Measurements from ENCODE around the gene ARRB1.

The ARRB1 gene

DNA sequence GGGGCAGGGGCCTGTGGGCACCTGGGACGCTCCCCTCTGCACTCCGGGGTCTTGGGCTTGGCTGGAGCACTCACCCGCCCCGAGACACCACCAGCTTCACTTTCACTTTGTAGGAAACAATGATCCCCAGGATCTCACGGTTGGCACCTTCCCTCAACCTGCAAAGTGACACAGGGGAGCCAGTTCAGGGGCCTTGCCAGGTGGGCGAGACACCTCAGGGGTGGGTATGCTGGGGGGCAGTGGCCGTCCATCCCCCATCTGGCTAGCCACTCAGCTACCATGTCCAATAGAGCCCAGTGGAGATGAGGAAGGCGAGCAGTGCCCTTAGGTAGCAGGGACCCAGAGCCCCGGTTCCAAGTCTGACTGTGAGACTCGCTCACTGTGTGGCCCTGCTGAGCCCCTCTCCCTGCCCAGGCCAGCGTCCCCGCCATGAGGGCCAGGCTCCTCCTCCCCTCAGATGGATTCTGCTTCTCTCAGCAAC is 78.6 kb downstream of the ARRB1 start:
- no peak for DNase-seq

DNA sequence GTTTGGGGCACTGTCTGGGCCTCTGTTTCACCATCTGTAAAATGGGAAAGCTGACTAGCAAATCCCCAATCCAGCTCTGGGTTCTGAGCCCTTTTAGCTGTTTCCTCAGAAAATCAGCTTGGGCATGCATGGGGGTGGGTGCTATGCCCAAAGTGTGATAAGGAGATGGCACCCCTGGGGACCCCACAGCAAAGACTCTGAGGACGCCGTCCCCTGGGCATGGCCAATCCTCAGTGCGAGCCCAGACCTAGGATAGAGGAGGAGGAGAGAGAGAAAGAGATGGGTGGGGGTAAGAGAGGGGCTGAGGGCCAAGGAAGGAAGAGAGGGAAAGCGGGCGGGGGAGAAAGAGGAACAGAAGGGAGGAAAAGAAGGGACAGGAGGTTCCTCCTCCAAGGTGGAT is 79.1 kb downstream of the ARRB1 start:
- DNase-seq: no peak

DNA sequence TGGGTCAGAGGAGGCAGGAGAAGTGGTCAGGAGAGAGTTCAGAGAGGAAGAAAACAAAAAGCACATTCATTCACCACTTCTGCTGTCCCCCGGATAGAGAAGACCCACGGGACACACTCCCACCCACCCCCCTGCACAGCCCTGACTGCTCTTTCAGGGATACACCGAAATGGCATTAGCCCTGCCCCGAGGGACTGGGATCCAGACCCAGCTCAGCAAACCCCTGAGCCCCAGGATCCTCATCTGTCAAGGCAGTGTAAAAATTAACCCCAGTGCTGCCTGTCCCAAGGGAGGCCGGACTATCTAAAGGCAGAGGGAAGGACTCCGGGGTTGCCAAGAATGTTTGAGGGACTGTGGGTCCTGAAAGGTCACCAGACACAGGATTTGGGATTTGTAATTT is 79.7 kb downstream of the ARRB1 start:
- DNase-seq: no peak

DNA sequence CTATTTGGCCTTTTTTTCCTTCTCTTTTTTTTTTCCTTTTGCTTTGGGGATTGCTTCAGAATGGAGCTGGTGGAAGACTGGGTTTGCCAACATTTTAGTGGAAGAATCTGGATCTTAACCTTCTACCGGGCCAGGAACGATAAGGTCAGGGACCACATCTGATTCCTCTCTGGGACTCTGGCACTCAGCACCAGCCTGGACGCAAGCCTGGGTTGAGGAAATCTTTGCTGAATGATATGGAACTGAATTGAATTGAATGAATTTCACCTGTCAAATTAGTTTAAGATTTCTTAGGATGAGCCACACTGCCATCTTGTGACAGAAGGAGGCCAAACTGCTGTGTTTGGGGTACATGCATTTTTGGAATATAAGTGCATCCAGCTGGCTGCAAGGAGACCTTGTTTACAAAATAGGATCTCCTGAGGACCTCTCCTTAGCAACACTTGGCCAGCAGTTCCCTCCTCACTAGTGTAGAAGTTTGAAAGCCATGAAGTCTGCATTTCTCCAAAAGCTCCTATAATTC is 80.5 kb downstream of the ARRB1 start:
- no peak for DNase-seq

DNA sequence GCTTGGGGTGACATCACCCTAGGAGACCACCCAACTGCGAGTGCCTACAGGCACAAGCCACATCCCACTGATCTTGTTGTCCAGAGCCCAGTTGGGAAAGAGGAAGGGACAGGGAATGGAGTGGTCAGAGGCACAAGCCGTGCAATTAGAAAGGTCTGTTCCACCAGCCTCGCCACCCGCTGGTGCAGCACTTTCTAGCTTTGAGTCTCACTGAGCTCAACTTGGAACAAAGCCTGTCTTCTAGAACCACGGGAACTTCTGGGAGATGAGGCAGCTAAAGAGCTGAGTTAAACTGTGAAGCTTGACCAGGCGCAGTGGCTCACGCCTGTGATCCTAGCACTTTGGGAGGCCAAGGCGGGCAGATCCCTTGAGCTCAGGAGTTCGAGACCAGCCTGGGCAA is 81.6 kb downstream of the ARRB1 start:
- no peak for DNase-seq

DNA sequence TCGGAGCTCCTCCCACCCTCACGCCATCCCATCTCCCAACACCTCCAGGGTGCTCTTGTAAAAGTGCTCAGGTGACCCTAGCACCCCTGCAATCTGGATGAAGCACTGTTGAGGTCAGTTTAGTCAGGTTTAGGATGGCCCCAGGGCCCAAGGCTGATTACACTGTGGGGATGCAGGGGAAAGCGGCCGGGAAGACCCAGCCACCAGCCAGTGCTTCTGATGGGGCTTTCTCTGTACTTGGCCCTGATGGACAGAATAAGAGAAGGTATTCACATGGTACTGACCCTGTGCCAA is 82.1 kb downstream of the ARRB1 start:
- DNase-seq: no peak

DNA sequence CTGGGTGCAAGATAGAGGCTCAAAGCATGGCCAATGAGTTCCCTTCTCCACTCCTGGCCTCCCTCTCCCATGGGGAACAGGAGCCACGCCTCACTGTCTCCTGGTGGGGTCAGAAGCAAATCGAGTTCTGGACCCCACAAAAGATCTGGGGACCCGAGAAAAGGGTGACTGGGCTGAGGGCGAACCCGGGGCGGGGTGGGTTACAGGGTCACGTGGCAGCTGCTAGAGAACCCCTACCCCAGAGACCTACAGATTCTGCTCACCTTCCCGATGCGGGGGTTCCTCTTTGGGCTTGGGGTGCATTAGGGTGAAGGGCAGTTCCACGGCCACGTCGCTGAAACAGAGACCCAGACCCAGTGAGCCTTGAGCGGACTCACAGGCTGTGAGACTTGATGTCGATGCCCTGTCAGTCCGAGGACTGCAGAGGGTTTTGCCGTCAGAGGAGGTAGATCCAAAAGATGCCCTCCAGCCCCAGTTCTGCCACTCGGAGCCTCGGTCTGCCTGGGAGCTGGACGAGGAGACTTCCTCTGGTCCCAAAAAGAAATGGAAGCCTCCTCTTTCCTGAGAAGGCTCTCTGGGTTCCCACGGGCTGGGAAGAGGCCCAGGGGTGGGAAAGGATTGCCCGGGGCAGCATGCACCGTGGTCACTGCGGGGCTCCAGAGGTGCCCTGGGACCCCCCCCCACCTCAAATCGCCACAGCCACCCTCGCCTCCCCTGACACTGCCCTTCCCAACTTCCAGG is 82.7 kb downstream of the ARRB1 start:
- DNase-seq: no peak

DNA sequence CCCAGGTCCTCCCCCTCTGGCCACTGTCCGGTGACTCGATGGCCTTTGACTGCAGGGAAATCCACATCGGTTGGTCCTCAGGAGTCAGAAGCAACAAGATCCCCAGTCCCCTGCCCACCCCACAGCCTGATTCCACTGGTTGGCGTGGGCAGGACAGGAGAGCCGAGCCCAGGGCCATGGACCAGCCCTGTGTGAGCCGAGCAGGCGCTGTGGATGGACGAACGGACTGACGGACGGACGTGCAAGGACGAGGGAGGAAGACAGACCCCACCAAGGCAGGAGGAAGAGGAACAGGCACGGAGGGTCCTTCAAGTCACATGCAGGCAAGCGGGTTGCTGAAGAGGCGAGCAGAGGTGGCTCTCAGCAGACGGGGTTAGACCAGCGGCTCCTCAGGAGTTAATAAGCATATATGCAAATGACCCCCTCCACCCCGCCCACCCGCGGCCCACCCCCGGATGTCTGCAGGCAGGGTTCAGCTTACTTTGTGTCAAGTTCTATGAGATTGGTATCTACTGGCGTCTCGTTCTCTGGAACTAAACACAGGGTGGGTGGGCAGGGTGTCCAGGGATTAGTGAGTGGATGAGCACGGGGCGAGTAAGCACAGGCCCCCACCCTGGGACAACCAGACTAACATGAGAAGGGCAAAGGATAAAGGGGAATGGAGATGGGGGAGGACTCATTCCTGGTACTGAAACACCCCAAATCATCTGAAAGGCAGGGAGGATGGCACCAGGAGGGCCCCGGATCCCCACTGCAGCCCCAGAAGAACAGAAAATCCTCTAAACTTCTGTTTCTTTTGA is 84.1 kb downstream of the ARRB1 start:
- no peak for DNase-seq

DNA sequence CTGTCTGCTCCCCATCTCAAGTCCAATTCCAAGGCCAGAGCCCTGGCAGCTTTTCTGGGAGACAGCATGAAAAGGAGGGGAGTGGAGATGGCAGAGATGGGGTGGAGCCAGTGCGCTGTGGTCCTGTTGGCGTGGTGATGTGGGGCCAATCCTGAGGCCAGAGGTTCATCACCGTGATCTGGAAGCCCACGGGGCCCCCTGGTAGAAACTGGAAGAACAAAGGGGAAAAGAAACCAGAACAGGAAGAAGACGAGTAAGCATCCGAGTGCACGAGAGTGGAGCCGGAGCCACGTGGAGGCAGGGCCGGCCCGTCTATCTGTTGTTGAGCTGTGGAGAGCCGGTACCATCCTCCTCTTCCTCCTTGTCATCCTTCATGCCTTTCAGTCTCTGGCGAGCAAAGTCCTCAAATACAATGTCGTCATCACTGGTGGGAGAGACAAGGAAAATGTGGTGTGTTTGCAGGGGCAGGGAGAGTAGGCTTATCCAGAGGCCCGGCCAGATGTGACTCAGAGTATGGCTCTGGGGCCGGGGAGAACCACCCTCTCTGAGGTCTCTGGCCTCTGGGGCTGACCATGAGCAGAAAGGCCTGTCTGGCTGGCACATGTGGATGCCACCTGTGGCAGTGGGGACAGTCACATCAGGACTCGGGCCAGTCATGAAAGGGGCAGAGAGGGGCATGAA is 85.5 kb downstream of the ARRB1 start:
- no peak for DNase-seq

DNA sequence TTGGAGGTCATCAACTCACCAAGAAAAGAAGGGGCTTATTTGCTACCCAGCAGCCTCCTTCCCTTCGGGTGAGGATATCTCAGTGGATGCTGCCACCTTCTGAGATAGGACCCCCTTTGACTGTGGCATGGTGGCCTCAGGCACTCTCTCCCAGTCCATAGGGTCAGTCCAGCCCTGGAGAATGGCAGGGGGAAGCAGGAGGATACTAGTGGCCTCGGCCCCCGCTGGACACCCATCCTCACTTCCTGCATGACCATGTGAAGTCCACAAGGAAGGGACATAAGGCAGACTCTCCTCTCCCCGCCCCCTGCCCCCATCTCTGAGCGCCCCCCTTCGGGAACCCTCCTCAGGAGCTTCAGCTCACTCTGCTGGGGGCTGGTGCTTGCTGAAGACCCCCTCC is 86.5 kb downstream of the ARRB1 start:
- no peak for DNase-seq

DNA sequence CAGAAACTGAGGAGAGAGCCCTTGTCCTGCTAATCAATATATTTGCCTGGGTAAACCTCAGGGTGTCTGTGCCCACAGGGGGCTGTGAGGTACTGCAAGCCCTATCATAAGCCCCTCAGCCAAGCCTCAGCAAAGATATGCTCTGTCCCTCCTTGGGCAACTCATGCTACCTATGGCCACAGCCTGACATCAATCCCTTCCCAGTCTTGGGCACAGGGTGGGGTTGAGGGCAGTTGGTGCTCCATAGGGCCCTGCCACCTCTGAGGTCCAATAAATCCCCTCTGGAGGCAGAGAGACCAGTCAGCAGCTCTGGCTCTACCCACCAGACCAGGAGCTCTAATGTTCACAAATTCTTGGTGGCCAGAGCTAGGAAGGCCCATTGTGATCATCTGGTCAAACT is 87.1 kb downstream of the ARRB1 start:
- DNase-seq: no peak

DNA sequence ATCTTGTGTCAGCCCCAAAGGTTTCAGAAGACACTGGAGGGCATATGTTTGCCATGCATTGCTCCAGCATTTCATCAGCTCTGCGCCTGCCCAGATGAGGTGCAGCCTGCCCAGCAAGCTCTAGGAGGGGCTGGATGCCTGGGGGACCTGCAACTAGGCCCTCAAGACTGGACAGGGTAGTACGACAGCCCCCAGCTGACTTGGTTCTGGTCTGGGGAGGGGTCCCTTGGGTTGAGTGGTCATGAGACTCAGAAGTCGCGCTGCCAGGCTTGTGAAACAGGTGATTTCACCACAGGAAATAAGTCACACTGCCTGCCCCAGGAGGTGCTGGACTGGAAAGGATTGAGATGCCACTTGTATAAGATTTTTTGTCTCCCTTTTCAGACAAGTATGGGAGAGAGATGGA is 87.5 kb downstream of the ARRB1 start:
- no peak for DNase-seq

DNA sequence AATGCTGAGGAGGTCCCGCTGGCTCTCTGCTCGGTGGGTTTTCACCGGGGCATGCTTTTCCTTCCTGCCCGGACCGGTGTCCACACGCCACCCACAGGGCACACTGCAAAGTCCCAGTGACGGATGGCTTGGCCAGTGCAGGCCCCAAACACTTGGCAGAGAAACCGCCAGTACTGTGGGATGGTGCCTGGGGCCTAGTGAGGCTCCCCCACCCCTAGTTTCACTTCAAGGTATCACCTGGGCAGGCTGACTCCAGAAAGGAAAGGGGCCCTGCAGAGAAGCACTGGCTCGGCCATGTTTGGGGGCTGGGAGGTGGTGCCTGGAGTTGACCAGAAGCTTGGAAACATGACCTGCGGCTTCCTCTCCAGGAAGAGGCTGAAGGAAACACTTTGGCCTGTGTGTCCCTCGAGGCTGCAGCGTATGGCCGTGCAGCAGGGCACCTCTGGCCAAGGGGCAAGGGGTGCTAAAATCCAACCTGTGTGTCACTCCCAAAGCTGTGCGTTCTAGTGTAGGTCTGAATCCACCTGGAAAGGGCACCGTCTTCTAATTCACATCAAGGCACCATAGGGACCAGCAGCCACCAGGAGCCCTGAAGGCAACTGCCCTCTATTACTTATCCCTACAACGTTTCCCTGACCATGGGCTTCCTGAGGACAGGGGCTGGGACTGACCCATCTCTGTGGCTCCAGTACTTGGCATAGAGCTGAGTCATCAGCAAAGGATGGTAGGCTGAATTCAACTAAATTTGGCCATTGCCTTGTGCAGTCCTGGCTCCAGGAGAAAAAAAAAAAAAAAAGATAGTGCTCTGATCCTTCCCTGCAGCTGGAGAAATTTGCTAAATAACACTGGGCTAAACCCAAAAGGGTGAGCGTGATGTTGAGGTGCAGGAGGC is 88.3 kb downstream of the ARRB1 start:
- no peak for DNase-seq

DNA sequence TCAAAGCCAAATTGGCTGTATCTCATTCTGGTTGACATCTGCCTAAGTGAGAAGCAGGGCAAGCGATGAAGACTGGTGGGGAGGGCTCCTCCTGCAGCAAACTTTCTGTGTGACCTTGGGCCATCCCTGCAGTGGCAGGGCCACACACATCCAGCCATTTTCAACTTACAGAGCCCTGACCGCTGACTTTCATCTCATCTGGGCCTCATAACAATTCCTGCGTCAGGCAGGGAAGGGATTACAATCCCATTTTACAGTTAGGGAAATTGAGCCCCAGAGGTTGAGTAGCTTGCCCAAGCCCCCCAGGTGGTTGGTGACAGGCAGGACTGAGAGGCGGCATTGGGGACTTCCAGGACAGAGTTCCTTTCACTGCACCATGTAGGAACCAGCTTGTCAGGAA is 89.0 kb downstream of the ARRB1 start:
- no peak for DNase-seq

DNA sequence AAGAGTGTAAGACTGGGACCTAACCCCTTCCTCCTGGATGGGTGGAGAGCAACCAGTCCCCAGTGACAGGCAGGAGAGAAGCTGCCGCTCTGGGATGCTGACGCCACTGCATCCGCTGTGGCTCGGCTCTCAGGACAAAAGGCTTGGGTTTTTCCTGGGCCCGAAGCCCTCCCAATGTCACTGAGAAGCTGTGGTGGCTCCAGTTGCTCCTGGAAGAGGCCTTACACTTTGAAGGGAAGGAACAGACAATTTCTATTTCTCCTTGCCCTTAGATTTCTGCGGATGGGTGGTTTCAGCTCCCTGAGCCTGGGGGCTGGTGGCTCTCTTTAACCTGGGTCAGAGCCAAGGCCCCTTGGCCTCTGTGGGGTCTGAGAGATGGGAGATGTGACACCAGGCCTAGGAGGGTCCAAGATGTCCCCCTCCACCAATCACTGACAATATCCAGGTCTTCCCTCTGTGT is 89.5 kb downstream of the ARRB1 start:
- DNase-seq: no peak

DNA sequence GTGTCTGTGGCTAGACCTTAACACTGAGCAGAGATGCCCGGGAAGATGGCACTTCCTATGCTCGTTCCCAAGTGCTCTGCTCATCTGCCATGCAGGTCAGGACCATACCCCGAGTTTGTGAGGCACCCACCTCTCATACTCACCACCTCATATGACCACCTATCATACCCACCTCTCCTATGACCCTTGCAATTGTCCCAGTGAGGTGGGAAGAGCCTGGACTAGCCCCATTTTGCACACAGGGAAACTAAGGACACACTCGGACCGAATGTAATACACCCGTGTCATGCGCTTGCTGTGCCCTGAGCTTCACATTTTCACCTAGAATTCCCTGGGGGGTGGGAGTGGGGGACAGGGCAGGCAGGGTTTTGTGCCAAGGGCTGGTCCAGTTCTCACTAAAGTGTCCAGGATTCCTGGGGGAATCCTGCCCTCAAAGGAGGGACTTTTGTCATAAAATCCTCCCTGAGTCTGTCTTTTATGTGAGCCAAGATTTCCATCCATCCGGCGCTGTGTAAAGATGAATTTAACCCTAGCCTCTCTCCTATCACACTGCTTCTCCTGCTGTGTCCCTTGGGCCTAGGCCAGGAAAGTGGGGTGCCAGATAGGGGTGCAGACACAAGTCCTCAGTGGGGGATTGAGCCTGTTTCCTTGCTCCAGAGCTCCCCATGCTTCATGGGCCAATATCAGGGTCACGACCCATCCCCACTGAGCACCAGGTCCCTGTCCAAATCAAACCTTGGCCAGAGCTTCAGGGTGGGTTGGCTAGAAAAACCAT is 90.9 kb downstream of the ARRB1 start:
- DNase-seq: no peak

DNA sequence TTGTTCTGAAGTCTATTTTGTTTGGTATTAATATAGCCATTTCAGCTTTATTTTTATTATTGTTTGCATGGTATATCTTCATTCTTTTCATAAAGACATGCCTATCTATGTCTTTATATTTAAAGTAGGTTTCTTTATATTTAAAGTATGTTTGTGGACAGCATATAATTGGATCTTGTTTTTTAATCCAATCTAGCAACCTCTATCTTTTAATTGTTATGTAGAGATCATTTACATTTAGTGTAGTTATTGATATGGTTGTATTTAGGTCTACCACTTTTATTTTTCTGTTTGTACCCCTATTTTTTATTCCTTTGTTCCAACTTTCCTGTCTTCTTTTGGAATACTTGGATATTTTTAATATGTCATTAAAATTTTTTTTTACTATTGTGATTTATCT is 97.1 kb downstream of the ARRB1 start:
- DNase-seq: no peak

DNA sequence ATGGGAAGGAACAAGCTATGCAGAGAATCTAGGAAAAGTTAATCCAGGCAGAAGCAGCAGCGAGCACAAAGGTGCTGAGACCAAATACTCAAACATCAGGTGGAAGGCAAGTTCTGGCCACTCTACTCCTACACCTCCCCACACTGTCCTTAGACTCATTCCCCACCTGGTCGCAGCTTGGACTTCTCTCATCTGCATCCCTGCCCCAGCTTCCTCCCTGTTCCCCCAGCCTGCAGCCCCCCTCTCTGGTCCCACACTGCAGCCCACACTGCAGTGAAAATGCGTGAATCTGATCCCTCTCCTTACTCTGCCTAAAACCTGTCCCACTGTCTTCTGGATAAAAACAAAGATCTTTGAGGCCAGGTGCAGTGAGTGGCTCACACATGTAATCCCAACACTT is 101.8 kb downstream of the ARRB1 start:
- DNase-seq: no peak

DNA sequence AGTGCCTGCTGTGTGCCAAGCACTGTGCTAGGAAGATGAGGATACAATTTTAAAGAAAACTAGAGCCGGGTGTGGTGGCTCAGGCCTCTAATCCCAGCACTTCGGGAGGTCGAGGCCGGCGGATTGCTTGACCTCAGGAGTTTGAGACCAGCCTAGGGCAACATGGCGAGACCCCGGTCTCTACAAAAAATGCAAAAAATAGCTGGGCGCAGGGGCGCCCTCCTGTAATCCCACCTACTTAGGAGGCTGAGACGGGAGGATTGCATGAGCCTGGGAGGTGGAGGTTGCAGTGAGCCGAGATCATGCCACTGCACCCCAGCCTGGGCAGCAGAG is 102.6 kb downstream of the ARRB1 start:
- DNase-seq: no peak

DNA sequence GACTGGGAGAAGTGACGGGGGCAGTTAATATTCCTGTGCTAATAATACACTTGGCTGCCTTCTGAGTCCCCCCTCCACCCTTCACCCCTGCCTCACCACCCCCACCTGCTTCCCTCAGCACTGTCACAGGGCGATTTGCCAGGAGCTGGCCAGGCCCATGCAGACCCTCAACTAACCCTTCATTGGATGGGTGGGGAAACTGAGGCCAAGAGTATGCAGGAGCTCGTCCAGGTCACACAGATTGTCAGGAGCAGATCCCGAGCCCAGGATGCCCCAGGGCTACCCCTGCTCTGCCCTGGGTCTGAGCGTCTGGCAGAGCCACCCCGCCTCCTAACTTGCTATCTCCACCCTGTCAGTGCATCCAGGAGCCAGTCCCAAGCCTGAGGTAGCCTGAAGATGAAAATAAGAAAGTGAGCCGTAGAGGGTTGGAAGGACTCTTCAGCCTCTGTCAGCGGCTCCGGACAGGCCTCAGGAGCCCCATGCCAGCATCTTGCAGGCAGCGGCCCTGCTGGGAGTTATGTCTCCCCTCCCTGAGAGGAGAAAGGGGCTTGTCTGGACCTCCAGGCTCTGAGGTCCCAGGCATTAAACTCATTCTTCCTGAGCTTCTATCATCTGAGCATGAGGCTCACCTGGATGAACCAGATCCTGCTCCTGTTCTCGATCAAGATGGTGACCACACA is 104.7 kb downstream of the ARRB1 start:
- no peak for DNase-seq

DNA sequence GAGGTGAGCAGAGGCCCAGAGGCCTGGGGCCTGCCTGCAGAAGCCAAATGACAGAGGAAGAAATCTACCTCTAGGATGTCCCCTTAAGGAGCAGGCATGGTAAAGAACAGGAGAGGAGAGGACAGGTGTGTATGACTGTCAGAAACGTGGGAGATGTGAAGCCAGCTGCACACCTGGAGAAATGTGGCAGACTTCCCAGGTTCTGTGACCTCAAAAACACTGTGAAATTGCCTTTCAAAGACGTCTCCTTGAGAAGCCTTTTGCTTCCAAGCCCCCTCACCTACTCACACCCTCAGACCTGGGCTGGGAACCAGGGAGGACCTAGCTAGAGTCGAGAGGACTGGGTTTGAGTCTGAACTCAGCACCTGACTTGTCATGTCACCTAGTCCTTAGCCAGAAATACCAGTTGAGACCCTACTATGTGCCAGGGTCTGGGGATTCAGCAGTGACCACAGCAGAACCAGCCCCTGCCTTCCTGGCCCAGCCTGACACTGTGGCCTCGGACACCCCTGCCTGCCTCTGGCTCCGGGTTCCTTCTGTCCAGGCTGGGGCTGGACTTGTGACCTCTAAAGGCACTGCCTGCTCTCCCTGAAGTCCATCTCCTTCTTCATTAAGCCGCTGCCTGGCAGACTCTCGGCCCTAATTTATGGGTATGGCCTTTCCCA is 105.3 kb downstream of the ARRB1 start:
- DNase-seq: no peak

All from DMS 273 treated with DMSO at 0.1 percent for 48 hours (cell line).